Esophagus (tissue), 2 donors: Measurements from ENCODE around the gene KRTAP9-1. TPM values are rescaled to one million over a fixed set of nuclear protein-coding genes. Genes with fewer than 3 reads are reported as not detected.
"Not testable (repeated sequence)": the region's sequence is repeated elsewhere in the genome, so short reads cannot be mapped to it uniquely, and the experiment has no call there.

Source experiments
- H3K27ac ChIP-seq, 2 donors: one replicate each; pipeline ENCODE4 v1.5.1; 2013; ENCODE audit warnings: low read depth in 2 of 2, mild to moderate bottlenecking in 2 of 2, inconsistent platforms in 1 of 2, low read length in 1 of 2, moderate library complexity in 1 of 2
- H3K27me3 ChIP-seq, 2 donors: one replicate each; pipeline ENCODE4 v1.6.1; 2013; ENCODE audit warnings: low read length in 2 of 2, control low read depth in 1 of 2, mild to moderate bottlenecking in 1 of 2; ENCODE audit not compliant: insufficient read depth in 2 of 2, control insufficient read depth in 1 of 2
- H3K36me3 ChIP-seq, 2 donors: one replicate each; pipeline ENCODE4 v1.6.1; 2013; ENCODE audit warnings: low read length in 1 of 2; ENCODE audit not compliant: control insufficient read depth in 2 of 2, insufficient read depth in 2 of 2
- H3K4me1 ChIP-seq, 2 donors: one replicate each; pipeline ENCODE4 v1.6.1; 2013; ENCODE audit warnings: low read length in 1 of 2; ENCODE audit not compliant: control insufficient read depth in 2 of 2, insufficient read depth in 2 of 2
- H3K4me3 ChIP-seq, 2 donors: one replicate each; pipeline ENCODE4 v1.5.1; 2013; ENCODE audit warnings: low read length in 2 of 2, mild to moderate bottlenecking in 2 of 2, low read depth in 1 of 2, moderate library complexity in 1 of 2
- H3K9me3 ChIP-seq, 2 donors: one replicate each; pipeline ENCODE4 v1.6.1; 2013; ENCODE audit warnings: mild to moderate bottlenecking in 2 of 2, low read depth in 1 of 2, low read length in 1 of 2, moderate library complexity in 1 of 2; ENCODE audit not compliant: control insufficient read depth in 2 of 2, insufficient read depth in 1 of 2
- WGBS, 2 donors: extraction: QIAGEN DNeasy Blood & Tissue Kit; methylation state at CpG; one replicate each; pipeline ENCODE4 v1.1.7; 2013; 5-methylcytosine and 5-hydroxymethylcytosine counted together
- polyA plus RNA-seq, 2 donors: library from polyadenylated mRNA; stranded (reverse); fragments of 200-250 nt; gene quantifications; one replicate each; pipeline ENCODE4 v1.2.3, GENCODE V29; 2013
- donor health status: healthy with polysubstance abuse.
- donor health status: Bipolar disorder and iron deficiency.

KRTAP9-1 gene
- polyA plus RNA-seq, 2 donors: not detected

- peaks cover 0 to 6% of the 10 kb centered on the region in 2 donors for H3K4me1 ChIP-seq
- no peaks in the 10 kb centered on the region for H3K9me3 ChIP-seq
- no peak overlapping the region for H3K27ac ChIP-seq
- H3K4me3 ChIP-seq: no peak overlapping the region
- no peaks in the 10 kb centered on the region for H3K36me3 ChIP-seq
- H3K27me3 ChIP-seq: peaks cover 0 to 4% of the 10 kb centered on the region in 2 donors
- 65 to 76% methylated on average over 7 of the region's 7 CpGs for WGBS, 2 donors
These were observed 23.0 kb downstream of the KRTAP9-1 start for GRCh38 chr17:41212524-41213169.

DNA sequence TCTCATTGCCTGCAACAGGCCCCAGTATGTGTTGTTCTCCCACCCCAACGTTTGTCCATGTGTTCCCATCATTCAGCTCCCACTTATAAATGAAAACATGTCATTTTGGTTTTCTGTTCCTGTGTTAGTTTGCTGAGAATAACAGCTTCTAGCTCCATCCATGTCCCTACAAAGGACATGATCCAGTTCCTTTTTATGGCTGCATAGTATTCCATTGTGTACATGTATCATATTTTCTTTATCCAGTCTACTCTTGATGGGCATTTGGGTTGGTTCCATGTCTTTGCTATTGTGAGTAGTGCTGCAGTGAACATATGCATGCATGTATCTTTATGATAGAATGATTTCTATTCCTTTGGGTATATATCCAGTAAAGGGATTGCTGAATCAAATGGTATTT is 26.0 kb downstream of the KRTAP9-1 start:
- no peak overlapping the region for H3K4me3 ChIP-seq
- WGBS, 2 donors: 70 to 84% methylated on average over 1 of the region's 1 CpG
- H3K4me1 ChIP-seq: peaks cover 0 to 6% of the 10 kb centered on the region in 2 donors
- H3K27ac ChIP-seq: no peak overlapping the region
- H3K27me3 ChIP-seq: peaks cover 0 to 4% of the 10 kb centered on the region in 2 donors
- H3K9me3 ChIP-seq: no peaks in the 10 kb centered on the region
- H3K36me3 ChIP-seq: no peaks in the 10 kb centered on the region

GRCh38 chr17:41223821-41224220 is 34.1 kb downstream of the KRTAP9-1 start:
- H3K9me3 ChIP-seq: no peaks in the 10 kb centered on the region
- H3K27me3 ChIP-seq: no peaks in the 10 kb centered on the region
- H3K36me3 ChIP-seq: no peaks in the 10 kb centered on the region
- H3K4me1 ChIP-seq: no peaks in the 10 kb centered on the region
- 60 to 61% methylated on average over 2 of the region's 2 CpGs for WGBS, 2 donors
- no peak overlapping the region for H3K27ac ChIP-seq
- H3K4me3 ChIP-seq: no peak overlapping the region

GRCh38 chr17:41226051-41226450 is 36.4 kb downstream of the KRTAP9-1 start:
- Histone ChIP-seq H3K27ac (no peak overlapping the region), H3K9me3 (no peaks in the 10 kb centered on the region), H3K27me3 (no peaks in the 10 kb centered on the region), H3K4me3 (no peak overlapping the region), H3K4me1 (no peaks in the 10 kb centered on the region), H3K36me3 (no peaks in the 10 kb centered on the region)
- WGBS, 2 donors: 87 to 94% methylated on average over 6 of the region's 6 CpGs

GRCh38 chr17:41226598-41227095 is 37.0 kb downstream of the KRTAP9-1 start, which contains the start of gene KRTAP9-2:
TSS of gene KRTAP9-2 (plus strand) at chr17:41226648. CDS start at chr17:41226655, 7 bp downstream.
- not testable (repeated sequence) for H3K36me3 ChIP-seq, H3K27me3 ChIP-seq, H3K4me3 ChIP-seq, H3K9me3 ChIP-seq, H3K27ac ChIP-seq, H3K4me1 ChIP-seq
- 73 to 79% methylated on average over 2 to 3 of the region's 4 CpGs for WGBS, 2 donors

DNA sequence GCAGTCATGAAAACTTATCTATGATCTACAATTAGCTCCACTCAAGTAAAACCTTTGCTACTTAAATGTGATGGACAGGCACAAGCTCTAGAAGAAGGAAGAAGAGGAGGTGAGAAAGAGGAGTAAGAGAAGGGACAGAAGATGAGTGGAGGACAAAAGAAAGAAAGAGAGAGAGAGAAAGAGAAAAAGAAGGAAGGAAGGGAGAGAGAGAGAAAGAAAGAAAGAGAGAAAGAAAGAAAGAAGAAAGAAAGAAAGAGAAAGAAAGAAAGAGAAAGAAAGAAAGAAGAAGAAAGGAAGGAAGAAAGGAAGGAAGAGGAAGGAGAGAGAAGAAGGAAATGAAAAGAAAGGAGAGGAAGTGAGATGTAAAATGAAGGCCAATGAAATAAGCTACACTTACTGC is 40.4 kb downstream of the KRTAP9-1 start:
- Histone ChIP-seq H3K27ac (no peak overlapping the region), H3K4me1 (no peaks in the 10 kb centered on the region), H3K27me3 (no peaks in the 10 kb centered on the region), H3K9me3 (no peaks in the 10 kb centered on the region), H3K36me3 (no peaks in the 10 kb centered on the region), H3K4me3 (no peak overlapping the region)

DNA sequence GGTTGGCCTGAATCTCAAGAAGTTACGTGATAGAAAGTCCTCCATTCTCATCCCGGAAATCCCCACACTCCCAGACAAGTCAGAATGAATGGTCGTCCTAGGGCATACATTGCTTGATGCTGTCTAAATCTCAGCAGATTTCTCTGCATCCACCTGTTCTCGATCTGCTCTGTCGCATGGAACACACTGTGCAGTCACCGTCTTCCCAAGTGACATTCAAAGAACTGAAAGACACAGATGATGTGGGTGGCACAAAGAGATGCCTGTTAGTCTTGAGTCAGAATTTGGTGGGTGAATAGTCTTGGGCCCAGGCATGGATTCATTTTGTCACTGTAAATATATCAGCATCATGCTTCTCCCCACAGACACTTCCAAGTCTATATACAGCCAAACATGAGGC is 42.0 kb downstream of the KRTAP9-1 start:
- H3K9me3 ChIP-seq: no peaks in the 10 kb centered on the region
- no peaks in the 10 kb centered on the region for H3K36me3 ChIP-seq
- no peak overlapping the region for H3K4me3 ChIP-seq
- H3K4me1 ChIP-seq: no peaks in the 10 kb centered on the region
- no peak overlapping the region for H3K27ac ChIP-seq
- H3K27me3 ChIP-seq: no peaks in the 10 kb centered on the region
- WGBS, 2 donors: 88% methylated on average over 6 of the region's 6 CpGs

DNA sequence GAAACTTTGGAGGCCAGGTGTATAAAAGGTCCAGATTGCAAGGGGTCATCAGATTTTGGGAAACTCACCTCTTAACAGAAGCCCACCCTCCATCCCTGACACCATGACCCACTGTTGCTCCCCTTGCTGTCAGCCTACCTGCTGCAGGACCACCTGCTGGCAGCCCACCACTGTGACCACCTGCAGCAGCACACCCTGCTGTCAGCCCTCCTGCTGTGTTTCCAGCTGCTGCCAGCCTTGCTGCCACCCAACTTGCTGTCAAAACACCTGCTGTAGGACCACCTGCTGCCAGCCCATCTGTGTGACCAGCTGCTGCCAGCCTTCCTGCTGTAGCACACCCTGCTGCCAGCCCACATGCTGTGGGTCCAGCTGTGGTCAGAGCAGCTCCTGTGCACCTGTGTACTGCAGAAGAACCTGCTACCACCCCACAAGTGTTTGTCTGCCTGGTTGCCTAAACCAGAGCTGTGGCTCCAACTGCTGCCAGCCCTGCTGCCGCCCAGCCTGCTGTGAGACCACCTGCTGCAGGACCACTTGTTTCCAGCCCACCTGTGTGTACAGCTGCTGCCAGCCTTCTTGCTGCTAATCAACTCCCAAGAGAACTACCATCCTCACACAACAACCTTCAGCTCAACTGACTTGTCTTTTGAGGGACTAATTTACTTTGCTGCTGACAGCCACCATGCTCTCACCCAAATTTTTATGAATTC is 42.9 kb downstream of the KRTAP9-1 start, which contains the start of gene KRTAP9-3:
Gene KRTAP9-3, plus strand, starts transcription at position 51 of the 707 bp plus-strand sequence. Its CDS starts 53 bp downstream, at position 104.
- not testable (repeated sequence) for H3K4me1 ChIP-seq, H3K27me3 ChIP-seq, H3K36me3 ChIP-seq, H3K9me3 ChIP-seq, H3K4me3 ChIP-seq, H3K27ac ChIP-seq
- WGBS, 2 donors: 86 to 88% methylated on average over 1 of the region's 1 CpG

- not testable (repeated sequence) for H3K27me3 ChIP-seq, H3K27ac ChIP-seq, H3K36me3 ChIP-seq, H3K4me1 ChIP-seq, H3K4me3 ChIP-seq, H3K9me3 ChIP-seq
- WGBS, 2 donors: 79 to 82% methylated on average over 4 of the region's 4 CpGs
These were observed 47.4 kb downstream of the KRTAP9-1 start for GRCh38 chr17:41237116-41237515.
